Endodermal cell (in vitro differentiated cells): ENCODE data around the gene TBCEL. TPM values are rescaled to one million over a fixed set of nuclear protein-coding genes. Genes with fewer than 3 reads are reported as not detected.

Source experiments
- DNase-seq: peaks from one replicate; pipeline ENCODE4 v3.0.0-alpha.2; 2017
- H3K27ac ChIP-seq: 2 replicates; pipeline ENCODE4 v1.5.1; 2013; ENCODE audit warnings: mild to moderate bottlenecking, low read depth, low read length, moderate library complexity
- H3K27me3 ChIP-seq: 2 replicates; pipeline ENCODE4 v1.6.1; 2013; ENCODE audit warnings: mild to moderate bottlenecking, low read length, moderate library complexity; ENCODE audit not compliant: insufficient read depth, control insufficient read depth, poor library complexity, severe bottlenecking
- H3K36me3 ChIP-seq: 2 replicates; pipeline ENCODE4 v1.7.0; 2013; ENCODE audit warnings: mild to moderate bottlenecking, low read length, moderate library complexity; ENCODE audit not compliant: control insufficient read depth, insufficient read depth
- H3K4me1 ChIP-seq: one replicate; pipeline ENCODE4 v1.7.0; 2013; ENCODE audit warnings: low read length; ENCODE audit not compliant: control insufficient read depth, insufficient read depth
- H3K4me3 ChIP-seq: 2 replicates; pipeline ENCODE4 v1.5.1; 2013; ENCODE audit warnings: mild to moderate bottlenecking, low read length, moderate library complexity
- H3K9ac ChIP-seq: 2 replicates; pipeline ENCODE4 v1.6.1; 2013; ENCODE audit warnings: mild to moderate bottlenecking, low read length, moderate library complexity; ENCODE audit not compliant: poor library complexity, severe bottlenecking; ENCODE audit errors: extremely low read depth
- H3K9me3 ChIP-seq: 2 replicates; pipeline ENCODE4 v1.6.1; 2013; ENCODE audit warnings: mild to moderate bottlenecking, low read length, moderate library complexity; ENCODE audit not compliant: control insufficient read depth
- H3K27ac Mint-ChIP-seq: 2 replicates; pipeline ENCODE4 v1.8.0; 2020; ENCODE audit warnings: mixed read lengths
- H3K27me3 Mint-ChIP-seq: 2 replicates; pipeline ENCODE4 v1.8.0; 2021; ENCODE audit warnings: mild to moderate bottlenecking, mixed read lengths; ENCODE audit not compliant: insufficient read depth
- H3K36me3 Mint-ChIP-seq: 2 replicates; pipeline ENCODE4 v1.8.0; 2020; ENCODE audit warnings: low read depth, mixed read lengths
- H3K4me1 Mint-ChIP-seq: 2 replicates; pipeline ENCODE4 v1.8.0; 2020; ENCODE audit warnings: mixed read lengths
- H3K4me3 Mint-ChIP-seq: 2 replicates; pipeline ENCODE4 v1.8.0; 2020; ENCODE audit warnings: mild to moderate bottlenecking, moderate library complexity, mixed read lengths
- H3K9me3 Mint-ChIP-seq: 2 replicates; pipeline ENCODE4 v1.8.0; 2020; ENCODE audit warnings: mild to moderate bottlenecking, mixed read lengths
- WGBS, 2 experiments: methylation state at CpG; one replicate each; pipeline versions ENCODE4 v1.1.5 to v1.1.7; 2013; ENCODE audit warnings: missing lambda C conversion rate in 2 of 2, mixed read lengths in 1 of 2; ENCODE audit not compliant: insufficient coverage in 1 of 2, insufficient read length in 1 of 2; 5-methylcytosine and 5-hydroxymethylcytosine counted together
- total RNA-seq, 2 donors: library from RNA; stranded (reverse); fragmentation: NEBNext Ultra II Directional in 1 of 2; extraction: Animal tissue kit (Norgen Biotek cat#: 25700) in 1 of 2; gene quantifications; 2 replicates in 1 of 2; 3 replicates in 1 of 2; pipeline ENCODE4 v1.2.1, GENCODE V29; 2021
- TF ChIP-seq, protein P1 (sequence below): fragments of 200-600 bp; sonication (generic); conservative IDR thresholded peaks from 2 replicates; pipeline ENCODE4 v1.5.0; 2021; ENCODE audit warnings: antibody characterized with exemption, mild to moderate bottlenecking

Gene TBCEL
- total RNA-seq, 2 donors from 2014 or later = 23.5 to 26.1 TPM

DNA sequence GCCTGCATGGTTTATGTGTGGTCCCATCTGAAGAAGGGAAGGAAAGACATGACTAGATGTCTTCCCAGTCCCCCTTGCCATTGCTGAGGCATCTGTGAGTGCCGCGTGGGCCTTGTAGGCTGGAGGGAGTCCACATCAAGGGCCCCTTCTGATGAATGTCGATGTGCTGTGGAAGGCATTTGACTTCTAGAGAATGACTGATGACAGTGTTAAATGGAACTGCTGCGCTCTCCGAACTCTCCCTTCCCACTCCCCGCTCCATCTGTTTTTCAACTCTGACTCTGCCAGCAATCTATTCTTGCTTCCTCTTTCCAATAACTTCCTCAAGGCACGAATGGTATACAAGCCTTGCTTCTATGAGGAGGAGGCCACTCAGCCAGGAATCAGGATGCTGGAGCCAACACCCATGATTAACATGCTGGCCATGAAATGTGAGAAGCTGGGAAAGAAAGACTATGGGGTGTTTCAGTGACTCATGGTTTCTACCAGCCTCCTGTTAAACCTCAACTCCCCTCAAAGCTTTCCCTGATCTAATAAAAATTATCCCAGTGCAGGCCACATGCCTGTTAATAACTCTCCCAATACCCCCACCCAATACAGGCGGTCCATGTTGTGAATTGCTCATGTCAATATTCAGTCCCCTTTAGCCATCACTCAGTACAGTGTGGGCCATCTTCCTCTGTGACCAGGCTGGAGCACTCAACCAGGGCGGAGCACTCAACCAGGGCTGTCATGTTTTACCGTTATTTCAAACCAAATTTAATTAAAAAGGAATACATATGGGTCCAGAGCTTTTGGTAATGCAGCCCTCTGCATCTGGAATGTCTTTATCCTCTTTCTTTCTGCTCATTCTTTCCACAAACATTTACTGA lies 46.4 kb upstream of the TBCEL start:
- Mint-ChIP-seq H3K4me1 (peaks cover 15% of the 10 kb centered on the region), H3K4me3 (no peak overlapping the region), H3K27me3 (no peaks in the 10 kb centered on the region), H3K9me3 (no peaks in the 10 kb centered on the region), H3K36me3 (no peaks in the 10 kb centered on the region), H3K27ac (no peak overlapping the region)
- Histone ChIP-seq H3K9me3 (no peaks in the 10 kb centered on the region), H3K36me3 (no peaks in the 10 kb centered on the region), H3K27me3 (no peaks in the 10 kb centered on the region), H3K4me1 (no peaks in the 10 kb centered on the region), H3K9ac (no peak overlapping the region), H3K4me3 (no peak overlapping the region), H3K27ac (no peak overlapping the region)
- WGBS, 2 experiments = 76 to 84% methylated on average over 8 to 10 of the region's 10 CpGs
- DNase-seq = no peak
- TF ChIP-seq, protein P1, sequence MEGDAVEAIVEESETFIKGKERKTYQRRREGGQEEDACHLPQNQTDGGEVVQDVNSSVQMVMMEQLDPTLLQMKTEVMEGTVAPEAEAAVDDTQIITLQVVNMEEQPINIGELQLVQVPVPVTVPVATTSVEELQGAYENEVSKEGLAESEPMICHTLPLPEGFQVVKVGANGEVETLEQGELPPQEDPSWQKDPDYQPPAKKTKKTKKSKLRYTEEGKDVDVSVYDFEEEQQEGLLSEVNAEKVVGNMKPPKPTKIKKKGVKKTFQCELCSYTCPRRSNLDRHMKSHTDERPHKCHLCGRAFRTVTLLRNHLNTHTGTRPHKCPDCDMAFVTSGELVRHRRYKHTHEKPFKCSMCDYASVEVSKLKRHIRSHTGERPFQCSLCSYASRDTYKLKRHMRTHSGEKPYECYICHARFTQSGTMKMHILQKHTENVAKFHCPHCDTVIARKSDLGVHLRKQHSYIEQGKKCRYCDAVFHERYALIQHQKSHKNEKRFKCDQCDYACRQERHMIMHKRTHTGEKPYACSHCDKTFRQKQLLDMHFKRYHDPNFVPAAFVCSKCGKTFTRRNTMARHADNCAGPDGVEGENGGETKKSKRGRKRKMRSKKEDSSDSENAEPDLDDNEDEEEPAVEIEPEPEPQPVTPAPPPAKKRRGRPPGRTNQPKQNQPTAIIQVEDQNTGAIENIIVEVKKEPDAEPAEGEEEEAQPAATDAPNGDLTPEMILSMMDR = no peak

DNA sequence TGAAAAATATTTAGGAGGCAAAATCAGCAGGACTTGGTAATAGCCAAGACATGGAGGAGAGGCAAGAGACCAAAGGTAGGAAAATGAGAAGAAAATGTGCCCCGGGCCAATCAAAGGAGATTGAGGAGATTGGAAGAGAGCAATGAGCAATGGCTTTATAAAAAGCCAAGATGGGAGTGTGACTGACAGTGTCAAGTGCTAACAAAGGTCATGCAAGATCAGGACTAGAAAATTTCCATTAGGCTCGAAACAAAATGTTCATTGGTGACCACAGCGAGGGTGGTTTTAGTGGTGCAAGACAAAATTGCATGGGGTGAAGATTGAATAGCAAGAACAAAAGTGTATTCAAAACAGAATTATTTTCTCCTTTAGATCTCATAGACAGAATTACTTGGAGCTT lies 45.2 kb upstream of the TBCEL start:
- DNase-seq = no peak
- H3K27me3 Mint-ChIP-seq = no peaks in the 10 kb centered on the region
- H3K27ac Mint-ChIP-seq = no peak overlapping the region
- Histone ChIP-seq H3K9ac (no peak overlapping the region), H3K27me3 (no peaks in the 10 kb centered on the region), H3K9me3 (no peaks in the 10 kb centered on the region), H3K27ac (no peak overlapping the region), H3K36me3 (no peaks in the 10 kb centered on the region), H3K4me3 (no peak overlapping the region), H3K4me1 (no peaks in the 10 kb centered on the region)
- TF ChIP-seq, protein P1 = no peak
- H3K4me1 Mint-ChIP-seq = peaks cover 19% of the 10 kb centered on the region
- H3K36me3 Mint-ChIP-seq = no peaks in the 10 kb centered on the region
- H3K4me3 Mint-ChIP-seq = no peak overlapping the region
- 60 to 62% methylated on average over 3 of the region's 3 CpGs for WGBS, 2 experiments
- no peaks in the 10 kb centered on the region for H3K9me3 Mint-ChIP-seq

DNA sequence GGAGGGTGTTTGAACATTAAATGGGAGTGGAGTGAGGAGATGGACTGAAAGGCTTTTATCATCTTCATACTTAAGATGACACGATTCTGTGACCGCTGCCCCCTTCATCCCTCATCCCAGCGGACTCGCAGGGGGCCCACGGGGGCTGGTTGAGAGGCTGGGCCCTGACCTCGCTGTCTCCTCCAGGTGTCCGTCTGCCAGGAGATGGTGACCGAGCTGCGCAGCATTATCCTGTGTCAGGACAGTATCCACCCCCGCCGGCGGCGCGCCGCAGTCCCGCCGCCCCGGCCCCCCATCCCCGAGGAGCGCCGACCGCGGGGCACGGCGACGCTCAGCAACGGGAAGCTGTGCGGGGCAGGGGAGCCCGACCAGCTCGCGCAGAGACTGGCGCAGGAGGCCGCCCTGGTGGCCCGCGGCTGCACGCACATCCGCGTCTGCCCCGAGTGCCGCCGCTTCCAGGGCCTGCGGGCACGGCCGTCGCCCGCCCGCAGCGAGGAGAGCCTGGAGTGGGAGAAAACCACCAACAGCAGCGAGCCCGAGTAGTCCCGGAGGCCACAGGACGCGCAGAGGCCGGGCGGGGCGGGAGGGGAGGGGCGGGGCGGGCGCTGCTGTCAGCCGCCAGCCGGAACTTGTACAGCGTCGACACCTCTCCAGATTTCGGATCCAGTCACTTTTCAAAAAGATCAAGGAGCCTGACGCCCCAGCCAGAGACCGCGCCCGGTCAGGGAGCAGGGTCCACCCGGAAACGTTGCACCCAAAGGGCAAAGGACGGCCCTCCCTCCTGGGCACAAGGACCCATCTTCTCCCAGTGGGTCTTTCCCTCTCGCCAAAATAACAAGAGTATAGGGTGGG lies 38.0 kb upstream of the TBCEL start:
- Histone ChIP-seq H3K36me3 (no peaks in the 10 kb centered on the region), H3K4me1 (no peaks in the 10 kb centered on the region), H3K4me3 (peak overlapping the region; percentile 68), H3K27me3 (no peaks in the 10 kb centered on the region), H3K9ac (no peak overlapping the region), H3K27ac (no peak overlapping the region), H3K9me3 (no peaks in the 10 kb centered on the region)
- Mint-ChIP-seq H3K9me3 (no peaks in the 10 kb centered on the region), H3K27me3 (no peaks in the 10 kb centered on the region), H3K27ac (no peak overlapping the region), H3K4me1 (peaks cover 27% of the 10 kb centered on the region), H3K4me3 (peak overlapping the region; percentile 51), H3K36me3 (no peaks in the 10 kb centered on the region)
- WGBS, 2 experiments = 10 to 17% methylated on average over 16 to 72 of the region's 72 CpGs
- DNase-seq = peak; percentile 87
- TF ChIP-seq, protein P1 = peak; percentile 69
